CD4-positive, alpha-beta memory T cell (primary cell): ENCODE data around the gene PDGFRB. TPM values are rescaled to one million over a fixed set of nuclear protein-coding genes. Genes with fewer than 3 reads are reported as not detected.
A peak's percentile ranks its signal among the peaks of the same experiment; 100 is the strongest.

Experiments
- CTCF ChIA-PET: fragments of 350-600 bp; sonication (Branson Sonifier 250); formaldehyde crosslinking; loops from one replicate; lab custom pipeline; 2021; ENCODE audit warnings: inconsistent platforms; ENCODE audit not compliant: partially characterized antibody; lab: Charles Lee
- POLR2A ChIA-PET: fragments of 350-600 bp; sonication (Branson Sonifier 250); formaldehyde crosslinking; loops from one replicate; lab custom pipeline; 2021; ENCODE audit not compliant: partially characterized antibody; lab: Charles Lee
- DNase-seq, 5 donors: peaks; one replicate each; pipeline versions ENCODE4 v3.0.0 to v3.0.0-alpha.2; 2020 to 2022; ENCODE audit warnings: mixed read lengths in 1 of 5
- H3K27ac ChIP-seq: one replicate; pipeline ENCODE4 v1.7.0; 2013; ENCODE audit warnings: low read depth, low read length
- H3K27me3 ChIP-seq: 2 replicates; pipeline ENCODE4 v1.7.0; 2013; ENCODE audit warnings: mild to moderate bottlenecking, low read length, moderate library complexity; ENCODE audit not compliant: insufficient read depth
- H3K36me3 ChIP-seq: 2 replicates; pipeline ENCODE4 v1.7.0; 2013; ENCODE audit warnings: mild to moderate bottlenecking, low read length, moderate library complexity; ENCODE audit not compliant: insufficient read depth
- H3K4me1 ChIP-seq: 2 replicates; pipeline ENCODE4 v1.7.0; 2013; ENCODE audit warnings: mild to moderate bottlenecking, low read length, moderate library complexity; ENCODE audit not compliant: insufficient read depth
- H3K4me3 ChIP-seq, 2 donors: one replicate each; pipeline ENCODE4 v1.7.0; 2013; ENCODE audit warnings: low read length in 2 of 2, mild to moderate bottlenecking in 1 of 2
- H3K9me3 ChIP-seq, 2 donors: one replicate each; pipeline ENCODE4 v1.7.0; 2013; ENCODE audit warnings: low read length in 2 of 2, control low read depth in 1 of 2; ENCODE audit not compliant: control insufficient read depth in 1 of 2
- H3K27ac Mint-ChIP-seq, 7 donors: one replicate each; pipeline ENCODE4 v1.8.0; 2020 to 2021; ENCODE audit warnings: mixed read lengths in 7 of 7, mild to moderate bottlenecking in 6 of 7, inconsistent platforms in 3 of 7, moderate library complexity in 3 of 7
- H3K27me3 Mint-ChIP-seq, 2 donors: one replicate each; pipeline ENCODE4 v1.8.0; 2020 to 2021; ENCODE audit warnings: mixed read lengths in 2 of 2
- H3K36me3 Mint-ChIP-seq, 2 donors: one replicate each; pipeline ENCODE4 v1.8.0; 2020 to 2021; ENCODE audit warnings: mixed read lengths in 2 of 2, inconsistent platforms in 1 of 2, mild to moderate bottlenecking in 1 of 2
- H3K4me1 Mint-ChIP-seq, 4 donors: one replicate each; pipeline ENCODE4 v1.8.0; 2020 to 2021; ENCODE audit warnings: mixed read lengths in 4 of 4, mild to moderate bottlenecking in 1 of 4
- H3K4me3 Mint-ChIP-seq, 8 donors: one replicate each; pipeline ENCODE4 v1.8.0; 2020 to 2021; ENCODE audit warnings: mixed read lengths in 8 of 8, mild to moderate bottlenecking in 7 of 8, moderate library complexity in 6 of 8, inconsistent platforms in 3 of 8
- H3K9me3 Mint-ChIP-seq, 8 donors: one replicate each; pipeline ENCODE4 v1.8.0; 2020 to 2021; ENCODE audit warnings: mixed read lengths in 8 of 8, mild to moderate bottlenecking in 5 of 8, inconsistent platforms in 3 of 8, moderate library complexity in 1 of 8
- intact Hi-C: fragments of 100-400 bp; cut with micrococcal nuclease; formaldehyde crosslinking; loops from one replicate; pipeline ENCODE4 v1.15.1; 2023
- polyA plus RNA-seq, 2 donors: library from polyadenylated mRNA; unstranded; fragments of 300-500 nt; fragmentation: Illumina TruSeq; gene quantifications; one replicate each; pipeline ENCODE4 v1.2.3, GENCODE V29; 2021
- total RNA-seq, 2 experiments: library from RNA; stranded (reverse); gene quantifications; one replicate each; pipeline ENCODE4 v1.2.3, GENCODE V29; 2021

PDGFRB gene
- total and polyA plus RNA-seq, 4 experiments from 2014 or later = not detected

GRCh38 chr5:150070821-150071220 lies 84.8 kb downstream of the PDGFRB start:
- no peak overlapping the region for H3K4me3 ChIP-seq
- ChIA-PET POLR2A (no interaction called here), CTCF (no interaction called here)
- no peaks in the 10 kb centered on the region for H3K36me3 ChIP-seq
- no peaks in the 10 kb centered on the region for H3K9me3 Mint-ChIP-seq
- no peaks in the 10 kb centered on the region for H3K9me3 ChIP-seq
- no peak overlapping the region for H3K4me3 Mint-ChIP-seq
- H3K27me3 ChIP-seq = no peaks in the 10 kb centered on the region
- H3K27ac ChIP-seq = no peak overlapping the region
- H3K4me1 ChIP-seq = no peaks in the 10 kb centered on the region
- intact Hi-C loops = no loop called here
- no peaks in the 10 kb centered on the region for H3K27me3 Mint-ChIP-seq
- peaks cover 4 to 12% (median 7%) of the 10 kb centered on the region in 4 donors for H3K4me1 Mint-ChIP-seq
- H3K27ac Mint-ChIP-seq = no peak overlapping the region
- no peak for DNase-seq
- no peaks in the 10 kb centered on the region for H3K36me3 Mint-ChIP-seq

GRCh38 chr5:150069672-150070627 lies 85.7 kb downstream of the PDGFRB start:
- H3K27me3 ChIP-seq = no peaks in the 10 kb centered on the region
- no peaks in the 10 kb centered on the region for H3K9me3 ChIP-seq
- H3K27ac ChIP-seq = no peak overlapping the region
- ChIA-PET POLR2A (no interaction called here), CTCF (no interaction called here)
- no peak for DNase-seq
- no peaks in the 10 kb centered on the region for H3K4me1 ChIP-seq
- Mint-ChIP-seq H3K4me3 (no peak overlapping the region), H3K4me1 (peaks cover 4 to 12% (median 7%) of the 10 kb centered on the region in 4 donors), H3K27me3 (no peaks in the 10 kb centered on the region), H3K36me3 (no peaks in the 10 kb centered on the region), H3K27ac (no peak overlapping the region), H3K9me3 (no peaks in the 10 kb centered on the region)
- H3K36me3 ChIP-seq = no peaks in the 10 kb centered on the region
- intact Hi-C loops = no loop called here
- H3K4me3 ChIP-seq = no peak overlapping the region

GRCh38 chr5:150068961-150069645 lies 86.5 kb downstream of the PDGFRB start:
- intact Hi-C loops = no loop called here
- CTCF ChIA-PET = no interaction called here
- Mint-ChIP-seq H3K9me3 (no peaks in the 10 kb centered on the region), H3K27ac (no peak overlapping the region), H3K27me3 (no peaks in the 10 kb centered on the region), H3K4me3 (no peak overlapping the region), H3K36me3 (no peaks in the 10 kb centered on the region), H3K4me1 (peaks cover 4 to 12% (median 7%) of the 10 kb centered on the region in 4 donors)
- no peak overlapping the region for H3K4me3 ChIP-seq
- DNase-seq = no peak
- no peak overlapping the region for H3K27ac ChIP-seq
- H3K9me3 ChIP-seq = no peaks in the 10 kb centered on the region
- H3K36me3 ChIP-seq = no peaks in the 10 kb centered on the region
- H3K4me1 ChIP-seq = no peaks in the 10 kb centered on the region
- POLR2A ChIA-PET = no interaction called here
- no peaks in the 10 kb centered on the region for H3K27me3 ChIP-seq

- H3K27me3 ChIP-seq = no peaks in the 10 kb centered on the region
- ChIA-PET POLR2A (no interaction called here), CTCF (no interaction called here)
- H3K27ac Mint-ChIP-seq = peak overlapping the region in 1 of 7 donors; percentile 16
- H3K36me3 Mint-ChIP-seq = no peaks in the 10 kb centered on the region
- intact Hi-C loops = no loop called here
- H3K4me1 Mint-ChIP-seq = peaks cover 4 to 12% (median 7%) of the 10 kb centered on the region in 4 donors
- H3K9me3 ChIP-seq = no peaks in the 10 kb centered on the region
- no peaks in the 10 kb centered on the region for H3K9me3 Mint-ChIP-seq
- DNase-seq = no peak
- no peaks in the 10 kb centered on the region for H3K36me3 ChIP-seq
- no peak overlapping the region for H3K4me3 Mint-ChIP-seq
- no peaks in the 10 kb centered on the region for H3K27me3 Mint-ChIP-seq
- no peak overlapping the region for H3K4me3 ChIP-seq
- no peak overlapping the region for H3K27ac ChIP-seq
- H3K4me1 ChIP-seq = no peaks in the 10 kb centered on the region
Observed at GRCh38 chr5:150068472-150068871, 87.2 kb downstream of the PDGFRB start.

- Mint-ChIP-seq H3K36me3 (no peaks in the 10 kb centered on the region), H3K9me3 (no peaks in the 10 kb centered on the region), H3K27me3 (no peaks in the 10 kb centered on the region), H3K4me1 (peaks cover 4 to 12% (median 7%) of the 10 kb centered on the region in 4 donors), H3K27ac (no peak overlapping the region), H3K4me3 (no peak overlapping the region)
- H3K4me1 ChIP-seq = no peaks in the 10 kb centered on the region
- POLR2A ChIA-PET = no interaction called here
- no peaks in the 10 kb centered on the region for H3K27me3 ChIP-seq
- no peaks in the 10 kb centered on the region for H3K9me3 ChIP-seq
- CTCF ChIA-PET = no interaction called here
- DNase-seq = no peak
- H3K36me3 ChIP-seq = no peaks in the 10 kb centered on the region
- intact Hi-C loops = no loop called here
- H3K27ac ChIP-seq = no peak overlapping the region
- H3K4me3 ChIP-seq = no peak overlapping the region
Observed at GRCh38 chr5:150068071-150068470, 87.6 kb downstream of the PDGFRB start.

- Histone ChIP-seq H3K27ac (no peak overlapping the region), H3K36me3 (no peaks in the 10 kb centered on the region), H3K27me3 (no peaks in the 10 kb centered on the region), H3K4me3 (no peak overlapping the region), H3K9me3 (no peaks in the 10 kb centered on the region), H3K4me1 (no peaks in the 10 kb centered on the region)
- no peaks in the 10 kb centered on the region for H3K36me3 Mint-ChIP-seq
- H3K4me1 Mint-ChIP-seq = peaks cover 4 to 12% (median 7%) of the 10 kb centered on the region in 4 donors
- no peak for DNase-seq
- H3K27me3 Mint-ChIP-seq = peaks cover 0 to 1% of the 10 kb centered on the region in 2 donors
- H3K9me3 Mint-ChIP-seq = no peaks in the 10 kb centered on the region
- ChIA-PET CTCF (no interaction called here), POLR2A (interaction anchor here (0.5 kb wide), 1 partner anchor 15 kb away, joined by 3 read pairs; no protein-coding TSS in a partner anchor)
- peak overlapping the region in 1 of 7 donors; percentile 4 for H3K27ac Mint-ChIP-seq
- H3K4me3 Mint-ChIP-seq = no peak overlapping the region
- intact Hi-C loops = no loop called here
Observed at GRCh38 chr5:150067405-150067960, 88.2 kb downstream of the PDGFRB start.

GRCh38 chr5:150066901-150067396 lies 88.7 kb downstream of the PDGFRB start:
- DNase-seq = no peak
- no peak overlapping the region for H3K4me3 Mint-ChIP-seq
- H3K36me3 Mint-ChIP-seq = no peaks in the 10 kb centered on the region
- no peaks in the 10 kb centered on the region for H3K9me3 Mint-ChIP-seq
- peak overlapping the region in 3 of 7 donors; percentile 4 to 26 (median 14) for H3K27ac Mint-ChIP-seq
- POLR2A ChIA-PET = interaction anchor here (0.5 kb wide), 1 partner anchor 16 kb away, joined by 3 read pairs; no protein-coding TSS in a partner anchor
- no peaks in the 10 kb centered on the region for H3K36me3 ChIP-seq
- intact Hi-C loops = no loop called here
- peaks cover 0 to 1% of the 10 kb centered on the region in 2 donors for H3K27me3 Mint-ChIP-seq
- H3K4me3 ChIP-seq = no peak overlapping the region
- CTCF ChIA-PET = no interaction called here
- H3K27me3 ChIP-seq = no peaks in the 10 kb centered on the region
- H3K4me1 Mint-ChIP-seq = peaks cover 4 to 12% (median 7%) of the 10 kb centered on the region in 4 donors
- no peaks in the 10 kb centered on the region for H3K9me3 ChIP-seq
- H3K4me1 ChIP-seq = no peaks in the 10 kb centered on the region
- no peak overlapping the region for H3K27ac ChIP-seq
